ENCODE results near the gene POLR3B.
"Not testable (repeated sequence)": the region's sequence is repeated elsewhere in the genome, so short reads cannot be mapped to it uniquely, and the experiment has no call there.

Gene POLR3B

GRCh38 chr12:106477627-106478026 is 120.1 kb downstream of the POLR3B start:
- DNase-seq, result not testable (repeated sequence)

GRCh38 chr12:106480251-106480650 is 122.7 kb downstream of the POLR3B start:
- DNase-seq, result no peak

- no peak for DNase-seq
These were observed 123.7 kb downstream of the POLR3B start for GRCh38 chr12:106481246-106481645.

GRCh38 chr12:106487664-106488063 is 130.1 kb downstream of the POLR3B start:
- no peak for DNase-seq

- no peak for DNase-seq
These were observed 131.3 kb downstream of the POLR3B start for GRCh38 chr12:106488884-106489283.

GRCh38 chr12:106490264-106490663 is 132.7 kb downstream of the POLR3B start:
- DNase-seq, result peak; percentile 11

GRCh38 chr12:106492857-106493256 is 135.3 kb downstream of the POLR3B start:
- peak; percentile 8 for DNase-seq

- DNase-seq, result peak; percentile 91
These were observed 136.0 kb downstream of the POLR3B start for GRCh38 chr12:106493531-106493930.

GRCh38 chr12:106495354-106495965 is 137.9 kb downstream of the POLR3B start:
- DNase-seq, result no peak

- DNase-seq, result no peak
These were observed 140.5 kb downstream of the POLR3B start for GRCh38 chr12:106498056-106498455.

- no peak for DNase-seq
These were observed 142.1 kb downstream of the POLR3B start for GRCh38 chr12:106499628-106500027.

GRCh38 chr12:106506691-106507090 is 149.1 kb downstream of the POLR3B start:
- peak; percentile 67 for DNase-seq

- DNase-seq, result no peak
These were observed 151.4 kb downstream of the POLR3B start for GRCh38 chr12:106508966-106509365.

GRCh38 chr12:106511365-106511764 is 153.8 kb downstream of the POLR3B start:
- DNase-seq, result no peak

GRCh38 chr12:106517314-106517713 is 159.8 kb downstream of the POLR3B start:
- DNase-seq, result no peak

GRCh38 chr12:106519607-106520021 is 162.1 kb downstream of the POLR3B start:
- DNase-seq, result peak; percentile 74

GRCh38 chr12:106521901-106522300 is 164.4 kb downstream of the POLR3B start:
- no peak for DNase-seq

- DNase-seq, result no peak
These were observed 165.2 kb downstream of the POLR3B start for GRCh38 chr12:106522708-106523107.

- DNase-seq, result no peak
These were observed 169.8 kb downstream of the POLR3B start for GRCh38 chr12:106527356-106527755.

GRCh38 chr12:106541201-106541600 is 183.7 kb downstream of the POLR3B start:
- DNase-seq, result no peak

- DNase-seq, result no peak
These were observed 193.9 kb downstream of the POLR3B start for GRCh38 chr12:106551410-106551809.

GRCh38 chr12:106552228-106552627 is 194.7 kb downstream of the POLR3B start:
- DNase-seq, result no peak
